Measurements from ENCODE around the gene XRCC6. TPM values are rescaled to one million over a fixed set of nuclear protein-coding genes. Genes with fewer than 3 reads are reported as not detected.

Gene XRCC6
- total and polyA plus RNA-seq, 2 of the 4 experiments (the other 2 are of a cell fraction), result 202 to 401 TPM

DNA sequence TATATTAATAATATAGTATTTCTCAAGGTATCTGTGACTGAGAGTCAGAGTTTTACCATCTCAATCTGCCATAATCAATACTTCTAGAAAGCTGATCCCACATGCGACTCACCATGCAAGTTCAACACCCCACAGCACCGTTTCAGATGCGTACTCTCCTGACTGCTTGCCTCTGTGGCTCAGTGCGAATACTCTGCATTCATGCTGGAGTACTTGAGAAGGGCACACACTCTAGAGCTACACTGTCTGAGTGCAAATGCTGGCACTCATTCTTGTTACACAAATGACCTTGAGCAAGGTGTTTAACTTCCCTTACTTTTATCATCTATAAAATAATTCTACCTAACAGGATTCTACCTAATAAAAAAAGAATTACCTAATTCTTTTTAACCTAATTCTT lies 55.0 kb downstream of the XRCC6 start:
- Histone ChIP-seq H3K4ac (ENCODE audit: low read depth, low read length) (no peak overlapping the region), H3K4me3 (ENCODE audit: insufficient read depth, low read depth, low read length) (no peak overlapping the region), H3K18ac (ENCODE audit: low read depth, low read length) (no peak overlapping the region), H3K9ac (ENCODE audit: low read depth, low read length) (no peak overlapping the region), H3K4me2 (ENCODE audit: low read depth, low read length) (no peak overlapping the region), H4K91ac (ENCODE audit: insufficient read depth, low read depth, low read length) (no peak overlapping the region), H4K20me1 (ENCODE audit: insufficient read depth, low read length) (peaks cover 18% of the 10 kb centered on the region), H2BK120ac (ENCODE audit: low read depth, low read length) (no peak overlapping the region), H3K79me1 (ENCODE audit: low read depth in 1 of 2, low read length in 2 of 2) (peaks cover 25 to 78% of the 10 kb centered on the region in 2 experiments), H2AFZ (replicated peaks; ENCODE audit: low read length, poor library complexity) (no peak overlapping the region), H2BK5ac (ENCODE audit: low read depth, low read length, poor library complexity, severe bottlenecking) (no peak overlapping the region), H4K8ac (ENCODE audit: low read depth in 2 of 2, low read length in 2 of 2) (no peak overlapping the region), H2BK20ac (ENCODE audit: low read depth, low read length) (no peak overlapping the region), H4K5ac (ENCODE audit: low read depth, low read length) (no peak overlapping the region), H3K27ac (ENCODE audit: insufficient read depth, low read length) (no peak overlapping the region), H2AK5ac (ENCODE audit: low read depth, low read length) (no peak overlapping the region), H3K23ac (ENCODE audit: low read depth, low read length) (no peak overlapping the region), H3K14ac (replicated peaks; ENCODE audit: low read depth, low read length) (no peak overlapping the region), H2AK9ac (replicated peaks; ENCODE audit: low read depth, low read length, poor library complexity) (no peak overlapping the region), H3K9me3 (ENCODE audit: control insufficient read depth, insufficient read depth, low read length) (no peaks in the 10 kb centered on the region), H3K36me3 (ENCODE audit: control insufficient read depth, insufficient read depth, low read length) (peaks cover 35% of the 10 kb centered on the region), H3K9me1 (ENCODE audit: insufficient read depth, low read length) (peaks cover 12% of the 10 kb centered on the region), H3K4me1 (ENCODE audit: control insufficient read depth, insufficient read depth, low read length) (no peaks in the 10 kb centered on the region; the same call in 1 of the 2 replicates), H2BK15ac (ENCODE audit: low read depth, low read length) (no peak overlapping the region), H3K27me3 (ENCODE audit: control insufficient read depth, insufficient read depth, low read length) (no peaks in the 10 kb centered on the region), H3K56ac (ENCODE audit: extremely low read depth, insufficient read depth, low read length) (no peak overlapping the region)
- dilution Hi-C loops (cut with HindIII; ENCODE audit: low sequenced_read_pairs, unreplicated experiment), result no loop called here
- in situ Hi-C loops (cut with MboI; ENCODE audit: low sequenced_read_pairs), result no loop called here
- CTCF ChIA-PET, result no interaction called here
- no peak for TF ChIP-seq RAD21 (IDR thresholded peaks at IDR 0.05; ENCODE audit: low read length)
- no peak for TF ChIP-seq CHD1 (IDR thresholded peaks at IDR 0.05; ENCODE audit: low read depth, low read length)
- TF ChIP-seq SMC3 (IDR thresholded peaks at IDR 0.05; ENCODE audit: low read depth, low read length), result no peak
- TF ChIP-seq MXI1 (IDR thresholded peaks at IDR 0.05; ENCODE audit: borderline replicate concordance, low read depth, low read length), result no peak
- TF ChIP-seq NFE2L2 (IDR thresholded peaks at IDR 0.05; ENCODE audit: low read depth, low read length), result no peak
- DNase-seq, result no peak
- POLR2A ChIA-PET (ENCODE audit: unreplicated experiment), result no interaction called here
- no CpG with 5 or more reads among the region's 4 CpGs for WGBS, 2 experiments (ENCODE audit: extremely low coverage in 2 of 2, insufficient read length in 1 of 2)
- no peak for ATAC-seq (ENCODE audit: low read depth)
- BruUV-seq (replicated peaks), result no TSS peak
- intact Hi-C loops (cut with micrococcal nuclease), result no loop called here
